HEK293 (cell line): Measurements from ENCODE around the gene BCAN.

Source experiments
- BCL11A ChIP-seq: fragments of 450-650 bp; formaldehyde crosslinking; IDR thresholded peaks from 2 replicates; pipeline ENCODE4 v1.5.1; 2016; ENCODE audit warnings: low read depth, missing biosample characterization, missing genetic modification characterization
- GLI2 ChIP-seq: fragments of 450-650 bp; formaldehyde crosslinking; IDR thresholded peaks from 2 replicates; pipeline ENCODE4; 2017; ENCODE audit warnings: missing biosample characterization, missing genetic modification characterization, low read depth, borderline replicate concordance
- GLI4 ChIP-seq: fragments of 450-650 bp; formaldehyde crosslinking; IDR thresholded peaks from 2 replicates; pipeline ENCODE4 v1.5.1; 2016; ENCODE audit warnings: missing biosample characterization, missing genetic modification characterization
- KLF7 ChIP-seq: fragments of 450-650 bp; formaldehyde crosslinking; IDR thresholded peaks from 2 replicates; pipeline ENCODE4 v1.5.1; 2016; ENCODE audit warnings: missing biosample characterization, missing genetic modification characterization, borderline replicate concordance
- OVOL3 ChIP-seq: fragments of 450-650 bp; formaldehyde crosslinking; IDR thresholded peaks from 2 replicates; pipeline ENCODE4 v1.5.1; 2016; ENCODE audit warnings: missing biosample characterization, missing genetic modification characterization
- PBX3 ChIP-seq: sonication (generic); formaldehyde crosslinking; IDR thresholded peaks from 2 replicates; pipeline ENCODE4 v1.8.1; 2022; ENCODE audit warnings: mild to moderate bottlenecking, moderate library complexity, missing genetic modification reagents
- PRDM4 ChIP-seq: fragments of 450-650 bp; formaldehyde crosslinking; IDR thresholded peaks from 2 replicates; pipeline ENCODE4 v1.5.1; 2017; ENCODE audit warnings: missing biosample characterization, missing genetic modification characterization
- WT1 ChIP-seq: fragments of 450-650 bp; formaldehyde crosslinking; IDR thresholded peaks from 2 replicates; pipeline ENCODE4 v1.5.1; 2016; ENCODE audit warnings: missing biosample characterization, missing genetic modification characterization
- ZBTB1 ChIP-seq: fragments of 450-650 bp; formaldehyde crosslinking; IDR thresholded peaks from 2 replicates; pipeline ENCODE4 v1.5.1; 2016; ENCODE audit warnings: missing biosample characterization, missing genetic modification characterization
- ZBTB48 ChIP-seq: fragments of 450-650 bp; formaldehyde crosslinking; IDR thresholded peaks from 2 replicates; pipeline ENCODE4 v1.5.1; 2016; ENCODE audit warnings: missing biosample characterization, missing genetic modification characterization
- ZBTB8A ChIP-seq: fragments of 450-650 bp; formaldehyde crosslinking; IDR thresholded peaks from 2 replicates; pipeline ENCODE4 v1.5.1; 2016; ENCODE audit warnings: missing biosample characterization, missing genetic modification characterization
- ZIC2 ChIP-seq: fragments of 450-650 bp; formaldehyde crosslinking; IDR thresholded peaks from 2 replicates; pipeline ENCODE4 v1.5.1; 2016; ENCODE audit warnings: missing biosample characterization, missing genetic modification characterization
- ZNF114 ChIP-seq: fragments of 450-650 bp; formaldehyde crosslinking; IDR thresholded peaks from 2 replicates; pipeline ENCODE4 v1.5.0; 2017; ENCODE audit warnings: missing biosample characterization, missing genetic modification characterization
- ZNF148 ChIP-seq: fragments of 450-650 bp; formaldehyde crosslinking; IDR thresholded peaks from 2 replicates; pipeline ENCODE4 v1.5.0; 2017; ENCODE audit warnings: missing biosample characterization, missing genetic modification characterization, borderline replicate concordance
- ZNF23 ChIP-seq: fragments of 450-650 bp; formaldehyde crosslinking; IDR thresholded peaks from 2 replicates; pipeline ENCODE4 v1.5.1; 2016; ENCODE audit warnings: missing biosample characterization, missing genetic modification characterization, borderline replicate concordance
- ZNF501 ChIP-seq: fragments of 450-650 bp; formaldehyde crosslinking; IDR thresholded peaks from 2 replicates; pipeline ENCODE4 v1.5.1; 2016; ENCODE audit warnings: missing biosample characterization, missing genetic modification characterization
- ZNF544 ChIP-seq: fragments of 450-650 bp; formaldehyde crosslinking; IDR thresholded peaks from 2 replicates; pipeline ENCODE4 v1.5.0; 2017; ENCODE audit warnings: missing biosample characterization, missing genetic modification characterization
- ZNF580 ChIP-seq: fragments of 450-650 bp; formaldehyde crosslinking; IDR thresholded peaks from 2 replicates; pipeline ENCODE4 v1.5.1; 2016; ENCODE audit warnings: missing biosample characterization, missing genetic modification characterization
- ZNF747 ChIP-seq: fragments of 450-650 bp; formaldehyde crosslinking; IDR thresholded peaks from 2 replicates; pipeline ENCODE4 v1.5.1; 2016; ENCODE audit warnings: missing biosample characterization, missing genetic modification characterization
- ZNF777 ChIP-seq: fragments of 450-650 bp; formaldehyde crosslinking; IDR thresholded peaks from 2 replicates; pipeline ENCODE4 v1.5.1; 2017; ENCODE audit warnings: missing biosample characterization, missing genetic modification characterization, borderline replicate concordance
- ZXDB ChIP-seq: fragments of 450-650 bp; formaldehyde crosslinking; IDR thresholded peaks from 2 replicates; pipeline ENCODE4 v1.5.1; 2016; ENCODE audit warnings: missing biosample characterization, missing genetic modification characterization
- TF ChIP-seq, protein P1 (sequence below): fragments of 450-650 bp; formaldehyde crosslinking; IDR thresholded peaks from 2 replicates; pipeline ENCODE4; 2016; ENCODE audit warnings: missing biosample characterization, missing genetic modification characterization
- TF ChIP-seq, protein P2 (sequence below): fragments of 450-650 bp; formaldehyde crosslinking; IDR thresholded peaks from 2 replicates; pipeline ENCODE4 v1.5.1; 2017; ENCODE audit warnings: missing biosample characterization, missing genetic modification characterization
- TF ChIP-seq, protein P3 (sequence below): fragments of 450-650 bp; formaldehyde crosslinking; IDR thresholded peaks from 2 replicates; pipeline ENCODE4 v1.5.1; 2017; ENCODE audit warnings: missing biosample characterization, missing genetic modification characterization
- TF ChIP-seq, protein P4 (sequence below): fragments of 450-650 bp; formaldehyde crosslinking; IDR thresholded peaks from 2 replicates; pipeline ENCODE4 v1.5.1; 2016; ENCODE audit warnings: missing biosample characterization, missing genetic modification characterization
- TF ChIP-seq, protein P5 (sequence below): fragments of 450-650 bp; formaldehyde crosslinking; IDR thresholded peaks from 2 replicates; pipeline ENCODE4 v1.5.1; 2017; ENCODE audit warnings: missing biosample characterization, missing genetic modification characterization

The BCAN gene

DNA sequence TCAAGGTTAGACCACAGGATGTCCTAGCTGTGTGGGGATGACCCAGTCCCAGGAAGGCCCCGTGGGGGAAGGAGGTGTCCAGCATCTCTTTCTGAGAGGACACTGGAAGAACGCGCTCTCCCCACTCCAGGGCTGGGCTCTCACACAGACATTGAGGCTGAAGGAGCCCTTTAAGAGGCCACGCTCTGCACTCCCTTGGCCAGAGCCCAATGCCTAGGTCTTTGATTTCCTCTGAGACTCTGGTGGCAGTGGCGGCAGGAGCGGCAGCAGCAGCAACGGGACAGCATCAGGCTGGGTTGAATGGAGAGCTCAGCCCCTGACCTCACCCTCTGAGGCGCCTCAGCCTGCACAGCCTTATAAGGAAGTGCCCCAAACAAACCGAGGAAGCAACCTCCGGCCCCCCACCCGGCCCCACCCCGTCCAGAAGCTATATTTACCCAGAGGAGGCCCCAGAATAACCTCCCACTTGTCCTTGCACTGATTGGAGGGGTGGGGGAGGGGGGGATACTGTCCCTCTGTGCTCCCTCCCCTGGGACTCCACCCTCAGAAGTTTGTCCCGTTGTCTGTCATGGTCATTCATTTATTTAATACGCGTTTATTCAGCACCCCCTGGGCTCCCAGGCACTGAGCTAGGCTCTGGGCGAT lies 23.0 kb downstream of the BCAN start (continued):
- no peak for TF ChIP-seq KLF7 (tag by site-specific recombination)
- TF ChIP-seq ZNF114 (tag by site-specific recombination), result no peak
- TF ChIP-seq ZNF501 (tag by site-specific recombination), result no peak
- TF ChIP-seq GLI4 (tag by site-specific recombination), result no peak
- TF ChIP-seq, protein P1, sequence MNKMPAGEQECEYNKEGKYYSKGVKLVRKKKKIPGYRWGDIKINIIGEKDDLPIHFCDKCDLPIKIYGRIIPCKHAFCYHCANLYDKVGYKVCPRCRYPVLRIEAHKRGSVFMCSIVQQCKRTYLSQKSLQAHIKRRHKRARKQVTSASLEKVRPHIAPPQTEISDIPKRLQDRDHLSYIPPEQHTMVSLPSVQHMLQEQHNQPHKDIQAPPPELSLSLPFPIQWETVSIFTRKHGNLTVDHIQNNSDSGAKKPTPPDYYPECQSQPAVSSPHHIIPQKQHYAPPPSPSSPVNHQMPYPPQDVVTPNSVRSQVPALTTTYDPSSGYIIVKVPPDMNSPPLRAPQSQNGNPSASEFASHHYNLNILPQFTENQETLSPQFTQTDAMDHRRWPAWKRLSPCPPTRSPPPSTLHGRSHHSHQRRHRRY, result no peak
- no peak for TF ChIP-seq ZNF23
- no peak for TF ChIP-seq GLI2 (tag by site-specific recombination)
- TF ChIP-seq, protein P2, sequence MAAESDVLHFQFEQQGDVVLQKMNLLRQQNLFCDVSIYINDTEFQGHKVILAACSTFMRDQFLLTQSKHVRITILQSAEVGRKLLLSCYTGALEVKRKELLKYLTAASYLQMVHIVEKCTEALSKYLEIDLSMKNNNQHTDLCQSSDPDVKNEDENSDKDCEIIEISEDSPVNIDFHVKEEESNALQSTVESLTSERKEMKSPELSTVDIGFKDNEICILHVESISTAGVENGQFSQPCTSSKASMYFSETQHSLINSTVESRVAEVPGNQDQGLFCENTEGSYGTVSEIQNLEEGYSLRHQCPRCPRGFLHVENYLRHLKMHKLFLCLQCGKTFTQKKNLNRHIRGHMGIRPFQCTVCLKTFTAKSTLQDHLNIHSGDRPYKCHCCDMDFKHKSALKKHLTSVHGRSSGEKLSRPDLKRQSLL (tag by site-specific recombination), result no peak
- TF ChIP-seq PBX3 (CRISPR knock-in tag), result no peak
- no peak for TF ChIP-seq ZNF544
- peak; percentile 66; the same call in 1 of the 2 replicates for TF ChIP-seq ZBTB48 (tag by site-specific recombination)
- no peak for TF ChIP-seq ZBTB1 (tag by site-specific recombination)
- no peak for TF ChIP-seq ZNF747 (tag by site-specific recombination)
- no peak for TF ChIP-seq PRDM4
- no peak for TF ChIP-seq ZNF777
- TF ChIP-seq ZIC2 (tag by site-specific recombination), result 0 out of 2 replicates have a peak, but pooled peaks have one; percentile 1
- no peak for TF ChIP-seq ZNF580
- TF ChIP-seq WT1, result no peak
- TF ChIP-seq ZXDB (tag by site-specific recombination), result no peak
- no peak for TF ChIP-seq OVOL3 (tag by site-specific recombination)
- TF ChIP-seq, protein P3, sequence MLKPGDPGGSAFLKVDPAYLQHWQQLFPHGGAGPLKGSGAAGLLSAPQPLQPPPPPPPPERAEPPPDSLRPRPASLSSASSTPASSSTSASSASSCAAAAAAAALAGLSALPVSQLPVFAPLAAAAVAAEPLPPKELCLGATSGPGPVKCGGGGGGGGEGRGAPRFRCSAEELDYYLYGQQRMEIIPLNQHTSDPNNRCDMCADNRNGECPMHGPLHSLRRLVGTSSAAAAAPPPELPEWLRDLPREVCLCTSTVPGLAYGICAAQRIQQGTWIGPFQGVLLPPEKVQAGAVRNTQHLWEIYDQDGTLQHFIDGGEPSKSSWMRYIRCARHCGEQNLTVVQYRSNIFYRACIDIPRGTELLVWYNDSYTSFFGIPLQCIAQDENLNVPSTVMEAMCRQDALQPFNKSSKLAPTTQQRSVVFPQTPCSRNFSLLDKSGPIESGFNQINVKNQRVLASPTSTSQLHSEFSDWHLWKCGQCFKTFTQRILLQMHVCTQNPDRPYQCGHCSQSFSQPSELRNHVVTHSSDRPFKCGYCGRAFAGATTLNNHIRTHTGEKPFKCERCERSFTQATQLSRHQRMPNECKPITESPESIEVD (tag by site-specific recombination), result no peak
- TF ChIP-seq ZBTB8A, result peak; percentile 67
- TF ChIP-seq, protein P4, sequence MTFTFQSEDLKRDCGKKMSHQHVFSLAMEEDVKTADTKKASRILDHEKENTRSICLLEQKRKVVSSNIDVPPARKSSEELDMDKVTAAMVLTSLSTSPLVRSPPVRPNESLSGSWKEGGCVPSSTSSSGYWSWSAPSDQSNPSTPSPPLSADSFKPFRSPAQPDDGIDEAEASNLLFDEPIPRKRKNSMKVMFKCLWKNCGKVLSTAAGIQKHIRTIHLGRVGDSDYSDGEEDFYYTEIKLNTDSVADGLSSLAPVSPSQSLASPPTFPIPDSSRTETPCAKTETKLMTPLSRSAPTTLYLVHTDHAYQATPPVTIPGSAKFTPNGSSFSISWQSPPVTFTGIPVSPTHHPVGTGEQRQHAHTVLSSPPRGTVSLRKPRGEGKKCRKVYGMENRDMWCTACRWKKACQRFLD (tag by site-specific recombination), result no peak
- TF ChIP-seq, protein P5, sequence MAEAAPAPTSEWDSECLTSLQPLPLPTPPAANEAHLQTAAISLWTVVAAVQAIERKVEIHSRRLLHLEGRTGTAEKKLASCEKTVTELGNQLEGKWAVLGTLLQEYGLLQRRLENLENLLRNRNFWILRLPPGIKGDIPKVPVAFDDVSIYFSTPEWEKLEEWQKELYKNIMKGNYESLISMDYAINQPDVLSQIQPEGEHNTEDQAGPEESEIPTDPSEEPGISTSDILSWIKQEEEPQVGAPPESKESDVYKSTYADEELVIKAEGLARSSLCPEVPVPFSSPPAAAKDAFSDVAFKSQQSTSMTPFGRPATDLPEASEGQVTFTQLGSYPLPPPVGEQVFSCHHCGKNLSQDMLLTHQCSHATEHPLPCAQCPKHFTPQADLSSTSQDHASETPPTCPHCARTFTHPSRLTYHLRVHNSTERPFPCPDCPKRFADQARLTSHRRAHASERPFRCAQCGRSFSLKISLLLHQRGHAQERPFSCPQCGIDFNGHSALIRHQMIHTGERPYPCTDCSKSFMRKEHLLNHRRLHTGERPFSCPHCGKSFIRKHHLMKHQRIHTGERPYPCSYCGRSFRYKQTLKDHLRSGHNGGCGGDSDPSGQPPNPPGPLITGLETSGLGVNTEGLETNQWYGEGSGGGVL (tag by site-specific recombination), result peak; percentile 66
- TF ChIP-seq BCL11A, result no peak
- no peak for TF ChIP-seq ZNF148 (tag by site-specific recombination)
